GM18870 (cell line): ENCODE measurements around the gene WSCD2.

Experiments
- ATAC-seq: cut with Tn5 transposase; IDR thresholded peaks from one replicate; pipeline ENCODE4 v1.9.1; 2021; ENCODE audit warnings: moderate library complexity; ENCODE audit not compliant: unreplicated experiment

WSCD2 gene

DNA sequence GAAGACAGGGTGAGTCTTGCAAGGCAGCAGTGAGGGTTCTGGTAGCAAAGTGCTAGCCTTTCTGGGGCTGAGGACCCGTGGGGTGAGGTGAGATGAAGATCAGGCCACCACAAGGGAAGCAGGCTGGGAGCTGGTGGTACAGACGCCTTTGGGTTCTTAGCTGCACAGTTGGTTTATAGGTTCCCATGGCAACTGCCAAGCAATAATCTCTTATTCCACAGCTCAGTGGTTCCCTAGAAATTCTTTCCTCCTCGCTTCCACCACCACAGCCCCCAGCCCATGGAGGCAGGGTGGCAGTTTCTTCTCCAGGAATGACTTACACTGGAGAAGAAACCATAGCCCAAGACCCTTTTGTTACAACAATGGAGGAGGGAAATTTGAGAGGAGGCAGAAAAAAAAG lies 127.9 kb downstream of the WSCD2 start:
- no peak for ATAC-seq

DNA sequence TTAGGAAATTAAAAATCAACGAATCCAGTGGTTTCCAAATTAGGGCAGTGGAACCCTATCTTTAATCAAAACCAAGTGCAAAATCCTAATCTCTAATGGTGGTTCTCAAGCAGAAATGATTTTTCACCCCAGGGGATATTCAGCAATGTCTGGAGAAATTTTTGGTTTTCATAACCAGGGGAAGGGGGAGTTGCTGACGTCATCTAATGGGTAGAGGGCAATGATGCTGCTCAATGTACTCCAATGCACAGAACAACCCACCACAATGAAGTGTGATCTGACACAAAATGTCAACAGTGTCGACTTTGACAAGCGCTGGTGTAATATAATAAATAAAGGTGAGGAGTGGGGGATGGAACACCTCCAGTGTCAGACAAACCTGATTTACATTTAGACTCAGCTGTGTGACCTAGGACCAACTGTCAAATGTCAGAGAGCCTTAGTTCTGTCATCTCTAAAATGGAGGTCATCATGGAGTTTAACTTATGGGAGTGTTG lies 128.6 kb downstream of the WSCD2 start:
- no peak for ATAC-seq

DNA sequence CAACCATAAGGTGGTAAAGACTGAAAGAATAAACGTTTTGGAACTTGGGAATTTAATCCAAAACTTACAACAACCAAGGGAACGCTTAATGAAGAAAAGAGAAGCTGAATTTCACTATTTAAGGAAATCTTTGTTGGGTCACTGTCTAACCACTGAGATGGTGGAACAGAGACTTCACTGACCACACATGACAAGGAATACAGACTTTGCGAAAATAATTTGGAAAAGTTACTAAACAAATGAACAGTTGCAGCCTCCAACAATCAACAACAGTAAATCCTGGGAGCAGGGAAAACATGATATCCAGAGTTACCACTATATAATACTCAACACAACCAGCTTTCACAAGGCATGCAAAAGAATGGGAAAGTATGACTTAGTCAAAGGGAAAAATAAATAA lies 131.0 kb downstream of the WSCD2 start:
- no peak for ATAC-seq

DNA sequence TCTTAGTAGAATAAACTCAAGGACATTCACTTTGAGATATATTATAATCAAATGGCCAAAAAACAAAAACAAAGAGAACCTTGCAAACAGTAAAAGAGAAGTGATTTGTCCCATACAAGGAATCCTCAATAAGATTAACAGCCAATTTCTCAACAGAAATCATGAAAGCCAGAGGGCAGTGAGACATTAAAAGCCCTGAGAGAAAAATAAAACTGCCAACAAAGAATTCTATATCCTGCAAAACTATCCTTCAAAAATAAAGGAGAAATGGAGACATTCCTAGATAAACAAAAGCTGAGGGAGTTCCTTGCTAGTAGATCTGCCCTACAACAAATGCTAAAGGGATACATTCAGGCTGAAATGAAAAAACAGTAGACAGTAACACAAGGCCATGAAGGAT lies 131.9 kb downstream of the WSCD2 start:
- ATAC-seq, result no peak

DNA sequence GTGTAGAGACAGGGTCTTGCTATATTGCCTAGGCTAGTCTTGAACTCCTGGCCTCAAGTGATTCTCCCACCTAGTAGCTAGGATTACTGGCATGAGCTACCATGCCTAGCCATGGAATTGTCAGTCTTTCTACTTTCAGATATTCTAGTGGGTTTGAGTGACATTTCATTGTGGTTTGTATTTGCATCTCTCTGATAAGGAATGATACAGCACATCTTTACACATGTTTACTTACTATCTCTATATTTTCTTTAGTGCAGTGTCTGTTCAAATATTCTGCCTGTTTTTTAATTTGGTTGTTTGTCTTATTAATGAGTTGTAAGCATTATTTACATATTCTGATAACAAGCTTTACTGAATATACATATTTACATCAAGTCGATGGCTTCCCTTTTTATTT lies 136.4 kb downstream of the WSCD2 start:
- no peak for ATAC-seq

DNA sequence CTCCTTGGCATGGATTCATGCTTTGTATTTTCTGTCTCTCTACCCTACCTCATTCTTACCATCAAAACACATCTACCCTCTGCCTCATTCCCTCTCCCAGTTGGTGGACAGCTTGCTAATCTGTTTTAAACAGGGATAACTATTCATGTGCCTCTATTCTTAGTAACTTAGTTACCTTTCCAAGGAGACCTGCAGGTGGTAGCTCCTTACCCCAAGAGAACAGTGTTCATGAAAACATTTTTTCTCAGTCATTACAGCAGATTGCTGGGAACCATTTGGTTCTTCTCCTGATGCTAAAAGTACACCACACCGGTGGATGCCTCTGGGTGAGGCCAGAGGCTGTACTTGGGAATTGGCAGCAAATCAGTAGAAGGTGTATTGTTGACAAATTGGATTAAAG lies 137.0 kb downstream of the WSCD2 start:
- no peak for ATAC-seq

DNA sequence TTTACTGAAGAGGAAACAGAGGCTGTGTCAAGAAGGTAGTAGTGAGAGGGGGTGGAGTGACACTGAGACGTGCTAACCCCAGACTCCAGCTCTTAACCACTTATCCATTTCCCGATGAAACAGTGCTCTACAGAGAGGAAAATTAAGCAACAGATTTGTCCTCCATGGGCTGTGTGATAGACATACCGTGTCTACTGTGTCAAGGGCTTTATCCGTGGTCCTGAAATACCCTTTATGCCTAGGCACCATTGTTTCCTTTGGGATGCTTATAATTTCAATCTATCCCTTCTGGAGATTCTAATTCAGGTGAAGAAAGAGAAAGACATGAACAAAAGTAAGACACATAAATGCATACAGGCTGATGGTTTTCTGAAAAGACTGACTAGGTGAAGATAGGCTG lies 138.4 kb downstream of the WSCD2 start:
- no peak for ATAC-seq

DNA sequence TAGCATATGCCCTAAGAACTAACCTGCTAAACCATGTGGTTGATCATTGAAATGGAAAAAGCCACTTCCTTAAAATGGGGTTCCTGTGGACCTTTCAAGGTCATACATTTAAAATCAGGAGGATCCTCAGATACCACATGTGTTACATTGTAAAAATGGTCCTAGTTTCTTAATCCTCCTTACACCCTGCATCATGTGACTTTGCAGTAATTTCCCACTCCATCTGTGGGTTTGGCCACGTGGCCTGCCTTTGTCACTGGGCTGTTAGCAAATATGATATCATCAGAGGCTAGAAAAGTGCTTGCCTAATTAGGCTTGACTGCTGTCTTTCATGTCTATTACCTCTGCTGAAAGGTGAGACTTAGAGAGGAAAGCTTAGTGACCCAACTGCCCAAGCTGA lies 139.3 kb downstream of the WSCD2 start:
- ATAC-seq, result no peak

DNA sequence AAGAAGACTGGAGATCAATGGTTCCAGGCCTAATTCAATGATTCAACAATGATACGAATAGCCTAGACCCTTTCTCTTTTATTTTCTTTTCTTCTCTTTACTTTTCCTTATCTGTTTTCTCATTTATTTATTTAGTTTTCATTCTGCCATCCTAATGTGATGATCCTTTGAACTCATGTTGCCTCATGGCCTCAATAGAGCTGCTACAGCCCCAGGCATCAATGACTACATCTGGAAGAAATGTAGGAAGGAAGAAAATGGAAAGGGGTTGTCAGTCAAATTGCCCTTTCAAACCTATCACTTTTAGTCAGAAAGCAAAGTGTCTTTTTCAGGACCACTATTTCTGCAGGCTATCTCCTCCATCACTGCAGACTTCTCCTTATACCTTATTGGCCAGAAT lies 140.1 kb downstream of the WSCD2 start:
- no peak for ATAC-seq

DNA sequence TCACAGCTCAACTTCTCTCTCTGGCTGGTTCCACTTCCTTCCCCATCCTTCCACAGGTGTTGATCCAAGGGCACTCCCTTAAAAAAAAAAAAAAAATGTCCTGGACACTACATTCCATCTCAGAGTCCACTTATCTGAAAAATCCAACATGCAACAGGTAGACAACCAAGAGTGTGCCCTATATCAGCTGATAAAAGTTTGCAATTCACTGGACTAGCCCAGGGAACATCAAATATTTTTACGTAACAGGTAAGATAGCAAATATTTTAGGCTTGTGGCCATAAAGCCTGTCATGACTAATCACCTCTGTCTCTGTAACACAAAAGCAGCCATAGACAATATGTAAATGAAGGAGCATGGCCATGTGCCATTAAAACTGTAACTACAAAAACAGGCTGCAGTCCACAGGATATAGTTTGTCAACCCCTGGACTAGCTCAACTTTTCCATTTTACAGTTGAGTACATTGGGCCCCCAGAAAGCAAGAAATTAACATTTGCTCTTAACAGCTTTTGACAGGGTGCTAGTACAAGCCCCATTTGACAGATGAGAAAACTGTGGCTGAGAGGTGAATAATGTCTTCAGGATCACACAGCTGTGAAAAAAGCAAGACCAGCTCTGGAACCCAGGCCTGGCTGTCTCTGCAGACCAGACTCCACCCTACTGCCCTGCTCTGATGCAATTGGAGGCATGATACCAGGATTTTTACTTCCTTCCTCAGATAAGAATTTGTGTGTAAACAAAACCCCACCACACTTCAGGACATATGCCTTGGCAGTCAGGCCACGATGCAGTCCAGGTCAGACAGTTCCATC lies 141.2 kb downstream of the WSCD2 start:
- ATAC-seq, result no peak

DNA sequence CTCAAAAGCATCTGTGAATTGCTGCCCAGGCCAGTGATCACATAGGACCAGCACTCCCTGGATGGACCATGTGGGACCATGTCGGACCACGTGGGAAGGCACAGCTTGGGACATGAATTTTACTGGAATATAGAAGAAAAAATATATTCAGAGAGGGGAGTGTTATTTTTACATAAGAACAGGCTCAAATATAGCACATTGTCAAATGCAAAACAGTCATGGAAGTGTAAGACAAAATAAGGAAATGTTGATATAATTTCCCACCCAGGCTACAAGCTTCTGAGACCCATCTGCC lies 141.7 kb downstream of the WSCD2 start:
- no peak for ATAC-seq

DNA sequence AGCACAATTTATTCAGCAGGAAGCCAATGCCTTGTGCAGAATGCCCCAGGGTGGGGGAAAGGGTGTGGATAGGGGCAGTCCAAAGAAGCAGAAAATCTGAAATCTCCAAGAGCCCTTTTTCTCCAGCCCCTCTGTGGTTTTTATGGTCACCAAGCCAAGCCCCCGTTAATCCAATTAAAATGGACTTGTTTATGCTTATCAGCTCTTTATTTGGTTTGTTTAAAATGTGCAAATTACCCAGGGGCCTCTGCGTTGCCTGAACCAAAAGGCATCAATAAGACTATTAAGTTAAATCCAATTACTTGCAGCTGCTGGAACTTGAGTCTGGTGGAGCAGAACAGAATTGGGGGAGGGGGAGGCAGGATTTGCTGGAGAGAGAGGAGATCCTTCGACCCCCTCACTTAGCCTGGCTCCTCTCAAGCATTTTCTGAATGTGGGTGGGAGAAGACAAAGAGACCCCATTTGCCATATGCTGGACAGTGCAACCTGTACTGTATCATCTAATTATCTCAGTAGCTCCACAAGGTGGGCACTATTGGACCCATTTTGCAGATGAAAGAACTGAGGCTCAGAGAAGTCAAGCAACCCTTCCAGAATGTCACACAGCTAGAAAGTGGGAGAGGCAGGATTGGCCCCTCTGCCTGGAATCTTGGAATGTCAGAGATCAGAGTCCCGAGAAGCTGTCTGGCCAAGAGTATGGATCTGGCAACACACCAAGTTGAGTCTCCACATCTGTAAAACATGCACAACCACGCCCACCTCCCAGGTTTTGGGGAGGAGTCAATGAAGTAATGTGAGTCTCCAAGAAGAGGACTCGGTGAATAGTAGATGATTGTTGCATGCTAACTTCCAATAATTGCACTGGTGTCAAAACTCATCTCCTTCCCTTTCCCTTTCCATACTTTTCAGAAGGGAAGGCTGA lies 143.1 kb downstream of the WSCD2 start:
- ATAC-seq, result no peak

DNA sequence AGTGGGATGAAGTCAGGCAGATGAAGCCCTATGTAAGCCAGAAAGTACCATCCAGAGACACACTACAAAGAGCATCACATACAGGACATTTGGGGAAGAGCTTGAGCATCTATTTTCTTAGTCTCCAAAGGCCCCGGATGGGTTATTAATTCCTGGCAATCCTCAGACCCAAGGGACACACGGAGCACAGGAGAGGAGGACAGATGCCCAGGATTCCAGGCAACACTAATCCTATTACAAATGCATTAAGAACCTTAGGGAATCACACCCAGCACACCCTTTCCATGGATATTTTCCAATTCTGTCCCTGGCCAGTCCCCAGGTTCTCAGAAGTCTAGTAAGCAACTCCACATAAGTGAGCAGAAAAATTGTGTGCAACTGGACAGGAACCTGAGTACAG lies 144.1 kb downstream of the WSCD2 start:
- ATAC-seq, result no peak

DNA sequence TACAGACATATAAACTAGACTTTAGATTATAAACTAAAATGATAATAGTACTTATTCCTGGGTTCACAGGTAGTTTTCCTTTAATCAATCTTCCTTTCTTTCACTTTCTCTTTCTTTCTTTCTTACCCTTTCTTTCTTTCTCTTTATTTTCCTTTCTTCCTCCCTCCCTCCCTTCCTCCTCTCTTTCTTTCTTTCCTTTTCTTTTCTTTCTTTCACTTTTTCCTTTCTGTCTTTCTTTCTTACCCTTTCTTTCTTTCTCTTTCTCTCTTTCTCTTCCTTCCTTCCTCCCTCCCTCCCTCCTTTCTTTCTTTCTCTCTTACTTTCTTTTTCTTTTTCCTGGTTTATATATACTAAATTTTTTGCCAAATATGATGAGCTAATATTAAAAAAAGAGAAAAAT lies 148.5 kb downstream of the WSCD2 start:
- no peak for ATAC-seq

DNA sequence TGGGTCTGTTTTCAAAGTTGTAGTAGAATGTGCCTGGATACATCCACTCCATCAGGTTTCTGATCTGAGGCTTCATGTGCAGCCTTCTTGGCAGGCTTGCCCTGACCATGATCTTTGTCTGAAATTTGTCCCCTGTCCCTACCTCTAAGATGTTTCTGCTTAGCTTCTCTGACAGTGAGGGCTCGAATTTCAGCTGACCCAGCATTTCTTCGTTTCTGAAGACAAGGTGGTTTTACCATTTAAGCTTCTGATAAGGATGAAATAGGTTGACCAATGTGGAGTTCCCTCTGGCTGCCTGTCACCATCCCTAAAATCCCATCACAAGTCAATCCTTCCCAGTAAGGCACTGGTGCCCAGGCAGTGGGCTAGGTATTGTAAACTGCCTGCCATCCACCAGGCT lies 153.1 kb downstream of the WSCD2 start:
- no peak for ATAC-seq

DNA sequence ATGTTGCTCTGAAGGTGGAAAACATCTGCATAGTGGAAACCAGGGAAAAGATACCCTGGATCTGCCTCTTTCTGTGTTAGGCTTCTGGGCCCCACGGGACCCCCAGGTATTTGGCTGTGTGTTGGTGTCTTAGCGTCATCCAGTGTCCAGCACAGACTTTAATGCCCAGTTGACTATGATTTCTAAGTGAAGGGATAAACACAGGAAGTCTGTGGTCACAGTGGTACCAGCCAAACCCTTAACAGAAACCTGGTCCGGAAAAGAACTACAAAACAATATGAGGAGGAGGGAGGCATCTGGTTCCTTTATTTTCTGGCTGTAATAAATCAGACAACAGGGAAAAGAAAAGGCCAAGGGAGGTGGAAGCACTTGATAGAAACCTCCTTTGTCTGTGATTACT lies 153.6 kb downstream of the WSCD2 start:
- ATAC-seq, result no peak

DNA sequence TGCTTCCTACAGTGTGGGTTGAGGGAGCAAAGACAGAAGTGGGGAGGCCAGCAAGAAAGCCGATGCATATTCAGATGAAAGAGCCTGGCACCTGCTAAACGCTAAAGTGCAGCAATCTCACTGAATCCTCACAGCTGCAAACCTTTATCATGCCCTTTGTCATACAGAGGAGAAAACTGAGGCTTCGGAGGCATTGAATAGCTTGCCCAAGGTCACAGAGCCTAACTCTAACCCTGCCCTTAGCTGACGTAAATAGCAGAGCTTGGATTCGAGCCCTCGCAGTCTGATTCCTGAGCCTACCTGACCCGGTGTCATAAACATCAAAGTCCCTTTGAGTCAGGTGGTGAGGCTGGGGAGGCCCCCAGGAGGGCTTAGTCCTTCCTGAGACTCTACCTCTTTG lies 155.1 kb downstream of the WSCD2 start:
- ATAC-seq, result no peak

DNA sequence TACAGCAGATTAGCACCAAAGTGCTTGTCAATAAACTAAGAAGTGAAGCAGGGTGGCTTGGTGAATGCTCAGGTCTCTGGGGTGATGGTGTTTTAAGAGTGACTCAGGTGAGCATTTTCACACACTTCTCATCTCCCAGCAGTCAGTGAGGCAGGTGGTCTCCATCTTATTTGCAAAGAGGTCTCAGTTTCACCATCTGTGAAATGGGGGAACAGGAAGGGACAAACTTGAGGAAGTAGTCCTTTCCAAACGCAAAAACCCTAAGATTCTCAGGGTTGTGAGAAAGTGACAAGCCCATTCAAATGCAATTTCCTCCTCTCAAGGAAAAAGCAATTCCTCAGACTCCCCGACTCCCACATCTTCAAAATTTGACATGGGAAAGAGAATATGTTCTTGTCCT lies 155.9 kb downstream of the WSCD2 start:
- no peak for ATAC-seq

DNA sequence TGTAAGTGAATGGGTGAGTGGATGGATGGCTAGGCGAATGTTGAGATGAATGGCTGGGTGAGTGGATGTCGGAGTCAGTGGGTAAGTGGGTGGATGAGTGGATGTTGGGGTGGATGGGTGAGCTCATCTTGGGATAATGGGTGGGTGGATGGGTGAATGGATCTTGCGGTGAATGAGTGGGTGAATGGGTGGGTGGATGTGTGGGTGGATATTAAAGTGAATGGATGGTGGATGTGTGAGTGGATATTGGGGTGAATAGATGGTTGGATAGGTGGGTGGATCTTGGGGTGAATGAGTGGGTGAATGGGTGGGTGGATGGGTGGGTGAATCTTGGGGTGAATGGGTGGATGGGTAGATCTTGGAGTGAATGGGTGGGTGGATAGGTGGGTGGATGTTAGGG lies 158.1 kb downstream of the WSCD2 start:
- no peak for ATAC-seq

DNA sequence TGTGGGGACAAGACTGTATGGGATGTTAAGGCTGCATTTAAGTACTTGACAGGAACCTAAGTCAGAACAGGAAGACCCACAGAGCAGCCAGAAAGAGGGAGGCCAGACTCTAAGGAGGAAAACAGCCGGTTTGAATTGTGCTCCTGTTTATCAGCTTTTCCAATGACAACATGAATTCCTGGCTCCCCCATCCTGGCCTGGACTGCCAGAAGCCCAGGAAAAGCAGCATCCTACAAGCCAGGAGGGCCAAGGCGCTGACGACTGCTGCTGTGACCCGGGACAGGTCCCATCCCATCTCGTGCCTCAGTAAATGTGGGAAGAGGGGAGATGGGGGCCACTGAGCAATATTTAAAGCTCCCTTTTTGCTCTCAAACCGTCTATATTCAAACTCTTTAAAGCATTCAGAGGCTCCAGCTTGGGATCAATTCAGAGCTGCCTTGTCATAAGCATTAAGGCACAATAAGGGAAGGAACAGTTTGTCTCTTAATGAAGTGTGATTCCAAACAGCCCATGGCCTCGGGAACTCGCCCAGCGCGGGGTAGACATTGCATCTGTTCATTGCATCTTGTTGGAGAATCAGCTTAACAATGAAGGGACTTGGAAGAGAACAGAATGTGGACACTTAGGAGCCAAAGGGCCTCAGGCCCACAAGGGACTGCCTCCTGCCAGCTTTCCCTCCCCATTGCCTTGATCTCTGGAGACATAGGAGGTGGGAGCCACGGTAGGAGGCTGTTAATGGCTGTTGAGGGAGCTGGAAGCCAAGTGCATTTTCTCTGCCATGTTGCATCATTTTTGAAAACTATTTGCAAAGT lies 160.5 kb downstream of the WSCD2 start:
- ATAC-seq, result no peak

DNA sequence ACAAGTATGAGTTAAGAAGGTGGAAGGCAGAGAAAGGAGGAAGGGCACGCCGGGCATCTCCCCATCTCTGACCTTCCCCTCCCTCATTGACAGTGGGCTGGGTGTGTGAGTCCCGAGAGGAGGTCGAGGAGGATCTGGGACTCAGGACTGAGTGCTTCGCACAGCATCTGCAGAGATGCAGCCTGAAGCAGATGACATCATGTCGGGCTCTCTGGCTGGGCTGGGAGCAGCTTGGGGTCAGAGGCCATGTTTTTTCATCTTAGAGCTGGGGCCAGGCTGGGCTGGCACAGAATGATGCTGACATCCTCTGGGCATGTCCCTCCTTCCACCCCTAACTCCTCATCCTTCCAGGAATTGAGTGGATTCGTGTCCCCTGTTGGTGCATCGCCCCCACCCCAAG lies 166.6 kb downstream of the WSCD2 start:
- ATAC-seq, result no peak
